Upper lobe of right lung (tissue), 1 donor: ENCODE measurements around the gene ING3. TPM values are rescaled to one million over a fixed set of nuclear protein-coding genes. Genes with fewer than 3 reads are reported as not detected.
A peak's percentile ranks its signal among the peaks of the same experiment; 100 is the strongest.

Experiments
- ATAC-seq: fragments of 200-7000 bp; cut with Tn5 transposase; one replicate; pipeline ENCODE4 v1.9.1; 2020; ENCODE audit warnings: mild to moderate bottlenecking, moderate library complexity
- DNase-seq: peaks from one replicate; pipeline ENCODE4 v3.0.0-alpha.2; 2020
- H3K27ac ChIP-seq: fragments of 200-600 bp; one replicate; pipeline ENCODE4 v1.8.0; 2022
- H3K27me3 ChIP-seq: fragments of 200-600 bp; one replicate; pipeline ENCODE4 v1.8.0; 2022; ENCODE audit warnings: mild to moderate bottlenecking
- H3K36me3 ChIP-seq: fragments of 200-600 bp; one replicate; pipeline ENCODE4 v1.8.0; 2022
- H3K4me1 ChIP-seq: fragments of 200-600 bp; one replicate; pipeline ENCODE4 v1.8.0; 2022
- H3K4me3 ChIP-seq: fragments of 200-600 bp; one replicate; pipeline ENCODE4 v1.8.0; 2022; ENCODE audit warnings: mild to moderate bottlenecking
- H3K9me3 ChIP-seq: fragments of 200-600 bp; one replicate; pipeline ENCODE4 v1.8.0; 2022
- intact Hi-C: fragments of 100-400 bp; cut with DNase I; formaldehyde crosslinking; loops from one replicate; pipeline ENCODE4 v1.11.0; 2022
- total RNA-seq: library from RNA; stranded (reverse); fragmentation: NEBNext Ultra II Directional; extraction: Animal tissue kit (Norgen Biotek cat#: 25700); gene quantifications from one replicate; pipeline ENCODE4 v1.2.1, GENCODE V29; 2021
- TF ChIP-seq, protein P1 (sequence below): fragments of 200-600 bp; IDR thresholded peaks from one replicate; pipeline ENCODE4 v1.8.0; 2022; ENCODE audit warnings: antibody characterized with exemption
- donor health status: DM: no; HTN: yes; CAD: no; lungs with severe emphysema.

ING3 gene
- total RNA-seq, 1 donor from 2014 or later: 17.9 TPM

DNA sequence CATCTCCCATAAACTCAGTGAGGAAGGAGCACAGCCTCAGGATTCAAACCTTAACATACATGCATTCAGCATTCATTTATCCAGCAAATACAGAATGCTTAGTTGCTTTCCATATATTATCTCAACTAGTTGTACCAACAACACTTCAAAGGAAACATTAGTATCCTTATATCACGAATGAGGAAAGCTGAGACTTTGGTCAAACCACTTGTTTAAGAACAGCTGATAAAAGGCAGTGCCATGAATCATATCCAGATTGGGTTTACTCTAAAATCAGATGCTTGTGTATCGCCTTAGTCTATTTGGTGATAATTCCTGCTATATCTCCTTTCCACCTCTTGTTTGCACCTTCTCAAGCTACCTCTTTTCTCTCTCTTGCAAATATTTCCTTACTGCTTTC is 36.1 kb downstream of the ING3 start:
- Histone ChIP-seq H3K4me1 (peaks cover 9% of the 10 kb centered on the region), H3K27ac (no peak overlapping the region), H3K4me3 (no peak overlapping the region), H3K27me3 (no peaks in the 10 kb centered on the region), H3K36me3 (no peaks in the 10 kb centered on the region), H3K9me3 (no peaks in the 10 kb centered on the region)
- TF ChIP-seq, protein P1, sequence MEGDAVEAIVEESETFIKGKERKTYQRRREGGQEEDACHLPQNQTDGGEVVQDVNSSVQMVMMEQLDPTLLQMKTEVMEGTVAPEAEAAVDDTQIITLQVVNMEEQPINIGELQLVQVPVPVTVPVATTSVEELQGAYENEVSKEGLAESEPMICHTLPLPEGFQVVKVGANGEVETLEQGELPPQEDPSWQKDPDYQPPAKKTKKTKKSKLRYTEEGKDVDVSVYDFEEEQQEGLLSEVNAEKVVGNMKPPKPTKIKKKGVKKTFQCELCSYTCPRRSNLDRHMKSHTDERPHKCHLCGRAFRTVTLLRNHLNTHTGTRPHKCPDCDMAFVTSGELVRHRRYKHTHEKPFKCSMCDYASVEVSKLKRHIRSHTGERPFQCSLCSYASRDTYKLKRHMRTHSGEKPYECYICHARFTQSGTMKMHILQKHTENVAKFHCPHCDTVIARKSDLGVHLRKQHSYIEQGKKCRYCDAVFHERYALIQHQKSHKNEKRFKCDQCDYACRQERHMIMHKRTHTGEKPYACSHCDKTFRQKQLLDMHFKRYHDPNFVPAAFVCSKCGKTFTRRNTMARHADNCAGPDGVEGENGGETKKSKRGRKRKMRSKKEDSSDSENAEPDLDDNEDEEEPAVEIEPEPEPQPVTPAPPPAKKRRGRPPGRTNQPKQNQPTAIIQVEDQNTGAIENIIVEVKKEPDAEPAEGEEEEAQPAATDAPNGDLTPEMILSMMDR: no peak
- DNase-seq: no peak
- intact Hi-C loops: loop anchor here (5.0 kb wide), 1 partner anchor 96 kb away; no protein-coding TSS in a partner anchor
- ATAC-seq: no peak

GRCh38 chr7:120987280-120987679 is 36.7 kb downstream of the ING3 start:
- TF ChIP-seq, protein P1: no peak
- Histone ChIP-seq H3K27ac (no peak overlapping the region), H3K4me1 (peaks cover 9% of the 10 kb centered on the region), H3K4me3 (no peak overlapping the region), H3K27me3 (no peaks in the 10 kb centered on the region), H3K9me3 (no peaks in the 10 kb centered on the region), H3K36me3 (no peaks in the 10 kb centered on the region)
- intact Hi-C loops: loop anchor here (5.0 kb wide), 1 partner anchor 95 kb away; no protein-coding TSS in a partner anchor
- DNase-seq: no peak
- ATAC-seq: no peak

DNA sequence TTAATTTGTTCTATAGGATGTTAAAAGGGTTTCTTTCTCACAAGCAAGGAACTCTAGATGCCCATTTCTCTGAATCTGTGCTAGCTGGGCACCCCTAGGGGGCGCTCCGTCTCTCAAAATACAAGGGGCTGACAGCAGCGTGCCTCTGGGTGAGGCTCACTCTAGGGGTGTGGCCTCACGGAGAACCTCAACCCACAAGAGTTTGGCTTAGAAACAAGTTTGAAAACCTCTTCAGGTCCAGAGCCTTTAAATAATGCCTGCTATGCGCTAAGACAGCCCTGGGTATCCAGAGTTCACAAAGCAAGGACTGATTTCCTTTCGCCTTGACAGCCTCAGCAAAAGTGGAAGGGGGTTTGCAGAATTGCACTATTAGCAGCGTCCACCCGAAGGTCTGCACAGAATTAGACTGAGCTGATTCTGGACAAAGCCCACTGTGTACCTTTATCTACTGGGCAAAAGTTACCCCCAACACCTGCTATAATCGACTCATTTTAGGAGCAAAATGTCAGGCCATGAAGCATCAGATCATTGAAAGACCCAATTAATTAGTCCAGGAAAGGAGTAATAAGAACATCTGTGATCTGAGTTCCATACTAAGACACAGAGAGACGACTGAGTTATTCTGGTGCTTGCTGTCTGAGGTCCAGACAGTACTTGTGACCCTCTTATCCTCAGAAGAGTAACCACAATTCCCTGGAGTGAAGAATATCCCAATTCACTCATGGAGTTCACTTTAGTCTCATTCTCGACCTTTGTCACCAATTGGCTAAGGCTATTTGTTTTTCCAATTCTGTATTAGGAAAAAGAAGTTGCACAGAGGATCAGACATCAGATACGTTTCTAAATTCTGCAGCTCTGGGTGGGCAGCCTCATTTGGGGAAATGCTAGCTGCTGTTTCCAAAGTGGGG is 37.4 kb downstream of the ING3 start:
- Histone ChIP-seq H3K9me3 (no peaks in the 10 kb centered on the region), H3K4me1 (peaks cover 9% of the 10 kb centered on the region), H3K27ac (peak overlapping the region; percentile 65), H3K4me3 (peak overlapping the region; percentile 48), H3K36me3 (no peaks in the 10 kb centered on the region), H3K27me3 (no peaks in the 10 kb centered on the region)
- TF ChIP-seq, protein P1: peak; percentile 98
- intact Hi-C loops: loop anchor here (5.0 kb wide), 1 partner anchor 94 kb away; no protein-coding TSS in a partner anchor
- DNase-seq (peak; percentile 93), ATAC-seq (peak; percentile 98)

- Histone ChIP-seq H3K36me3 (no peaks in the 10 kb centered on the region), H3K4me1 (peaks cover 12% of the 10 kb centered on the region), H3K9me3 (no peaks in the 10 kb centered on the region), H3K27ac (peak within 1 kb of the TSS; percentile 65), H3K27me3 (no peaks in the 10 kb centered on the region), H3K4me3 (peak within 1 kb of the TSS; percentile 48)
- TF ChIP-seq, protein P1: no peak
- intact Hi-C loops: loop anchor here (5.0 kb wide), 1 partner anchor 94 kb away; no protein-coding TSS in a partner anchor
- DNase-seq (peak; percentile 85), ATAC-seq (peak; percentile 92)
These were observed 38.1 kb downstream of the ING3 start, which contains the start of gene CPED1 for GRCh38 chr7:120988591-120989256. CPED1 (plus strand) TSS chr7:120988711; CDS start chr7:120989622, 911 bp downstream.

DNA sequence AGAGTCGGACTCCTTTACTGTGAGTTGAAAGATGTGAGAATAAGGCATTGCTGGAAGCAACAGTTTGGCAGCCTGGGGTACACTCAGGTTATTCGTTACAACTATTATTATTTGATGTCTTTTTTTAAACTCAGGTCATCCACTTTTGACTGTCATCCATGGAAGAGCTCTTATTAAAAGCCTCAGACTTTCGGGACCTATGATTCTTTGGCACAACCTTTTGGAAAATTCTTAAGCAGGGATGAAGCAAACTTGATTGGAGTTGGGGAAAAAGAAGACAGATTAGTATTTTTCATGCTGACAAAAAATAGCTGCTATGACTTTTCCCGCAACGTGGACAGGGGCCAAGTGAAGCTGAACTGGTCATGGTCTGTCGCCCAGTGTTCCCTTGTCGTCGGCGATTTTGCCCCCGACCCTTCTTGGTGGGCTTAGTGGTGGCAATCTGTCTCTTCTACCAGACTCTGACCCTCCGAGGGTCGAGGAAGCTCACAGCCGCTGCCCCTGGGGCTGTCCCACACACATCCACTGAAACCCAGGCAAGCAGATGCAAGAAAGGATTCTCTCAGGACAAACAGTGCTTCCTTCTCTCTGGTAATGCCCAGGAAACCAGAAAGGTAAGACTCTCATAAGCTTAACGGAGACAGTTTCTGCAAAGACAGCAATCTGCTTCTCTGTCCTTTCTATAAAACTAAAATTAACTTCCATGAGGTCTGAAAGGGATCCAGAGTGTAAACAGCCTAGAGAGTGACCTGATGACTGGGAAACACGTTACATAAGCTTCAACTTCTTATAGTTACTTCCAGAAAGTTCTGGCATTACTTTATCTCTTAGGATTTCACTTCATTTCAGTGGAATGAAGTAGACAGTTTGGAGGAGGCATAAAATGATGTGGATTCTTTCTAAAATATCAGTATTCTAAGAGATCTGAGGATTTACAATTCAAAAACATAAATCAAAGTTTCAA is 39.0 kb downstream of the ING3 start:
- ATAC-seq (no peak), DNase-seq (no peak)
- Histone ChIP-seq H3K27me3 (no peaks in the 10 kb centered on the region), H3K36me3 (no peaks in the 10 kb centered on the region), H3K9me3 (no peaks in the 10 kb centered on the region), H3K4me3 (peak overlapping the region; percentile 48), H3K4me1 (peaks cover 18% of the 10 kb centered on the region), H3K27ac (peak overlapping the region; percentile 65)
- TF ChIP-seq, protein P1: no peak
- intact Hi-C loops: loop anchor here (5.0 kb wide), 1 partner anchor 93 kb away; no protein-coding TSS in a partner anchor
